ENCODE results near the gene ASB3. TPM values are rescaled to one million over a fixed set of nuclear protein-coding genes. Genes with fewer than 3 reads are reported as not detected.

The ASB3 gene
- polyA plus RNA-seq, 1 donor from 2014 or later: 20.5 TPM

Other genes starting within 250 kb of the ASB3 start
- gene CHAC2, start 19.1 kb downstream of the ASB3 start, polyA plus RNA-seq (ENCODE audit: insufficient read depth, low read depth, low replicate concordance): 1.4 TPM
- 16.8 TPM for gene ERLEC1, start 91 bp upstream of the ASB3 start, polyA plus RNA-seq (ENCODE audit: insufficient read depth, low read depth, low replicate concordance)
- gene GPR75, start 73.0 kb upstream of the ASB3 start, polyA plus RNA-seq (ENCODE audit: insufficient read depth, low read depth, low replicate concordance): 2.2 TPM
- 9.4 TPM for gene PSME4, start 184.0 kb upstream of the ASB3 start, polyA plus RNA-seq (ENCODE audit: insufficient read depth, low read depth, low replicate concordance)